Stimulated activated CD4-positive, alpha-beta T cell treated with anti-CD3 and anti-CD28 coated beads, Interleukin-4, amount 100 ng/mL, for 4 hours (primary cell): Measurements from ENCODE around the gene GPX3.
A peak's percentile ranks its signal among the peaks of the same experiment; 100 is the strongest.

Experiments used
- DNase-seq, 2 experiments: peaks; one replicate each; pipeline ENCODE4 v3.0.0-alpha.2; 2020

Gene GPX3

GRCh38 chr5:151020304-151021110 lies at the start of gene GPX3:
GPX3 (plus strand) TSS chr5:151020591; CDS start chr5:151020655, 64 bp downstream.
- peak; percentile 12 to 44 for DNase-seq

- no peak for DNase-seq
Observed at GRCh38 chr5:150978590-150978989, 41.8 kb upstream of the GPX3 start.

- no peak for DNase-seq
Observed at GRCh38 chr5:150987746-150988145, 32.6 kb upstream of the GPX3 start.

GRCh38 chr5:150989695-150990094 lies 30.7 kb upstream of the GPX3 start:
- no peak for DNase-seq

GRCh38 chr5:150992705-150993104 lies 27.7 kb upstream of the GPX3 start:
- DNase-seq = no peak

GRCh38 chr5:150993422-150993821 lies 27.0 kb upstream of the GPX3 start:
- DNase-seq = no peak

GRCh38 chr5:150993826-150994412 lies 26.5 kb upstream of the GPX3 start:
- DNase-seq = no peak

- no peak for DNase-seq
Observed at GRCh38 chr5:150999704-151000442, 20.5 kb upstream of the GPX3 start.

- DNase-seq = no peak
Observed at GRCh38 chr5:151001436-151001835, 19.0 kb upstream of the GPX3 start.

GRCh38 chr5:151002250-151002649 lies 18.1 kb upstream of the GPX3 start:
- no peak for DNase-seq

- DNase-seq = no peak
Observed at GRCh38 chr5:151002681-151003502, 17.5 kb upstream of the GPX3 start.

GRCh38 chr5:151003503-151003860 lies 16.9 kb upstream of the GPX3 start:
- DNase-seq = no peak

- no peak for DNase-seq
Observed at GRCh38 chr5:151004499-151004898, 15.9 kb upstream of the GPX3 start.

GRCh38 chr5:151005187-151005949 lies 15.0 kb upstream of the GPX3 start:
- DNase-seq = no peak

- DNase-seq = no peak
Observed at GRCh38 chr5:151005950-151006576, 14.3 kb upstream of the GPX3 start.

GRCh38 chr5:151006704-151007334 lies 13.6 kb upstream of the GPX3 start:
- DNase-seq = no peak

GRCh38 chr5:151007430-151008209 lies 12.8 kb upstream of the GPX3 start:
- DNase-seq = no peak

GRCh38 chr5:151008210-151008491 lies 12.2 kb upstream of the GPX3 start:
- DNase-seq = no peak

- no peak for DNase-seq
Observed at GRCh38 chr5:151008906-151009305, 11.5 kb upstream of the GPX3 start.

- DNase-seq = no peak
Observed at GRCh38 chr5:151012862-151013261, 7.5 kb upstream of the GPX3 start.
